Muscle layer of duodenum (tissue), 2 donors: ENCODE measurements around the gene NDUFC1.

Experiments
- H3K27ac ChIP-seq: one replicate; pipeline ENCODE4 v1.7.0; 2013; ENCODE audit warnings: mild to moderate bottlenecking, low read length
- H3K27me3 ChIP-seq: one replicate; pipeline ENCODE4 v1.7.0; 2013; ENCODE audit warnings: low read depth, mild to moderate bottlenecking, control low read depth, low read length
- H3K36me3 ChIP-seq, 2 donors: one replicate each; pipeline ENCODE4 v1.7.0; 2013; ENCODE audit warnings: low read length in 2 of 2, control low read depth in 1 of 2, mild to moderate bottlenecking in 1 of 2; ENCODE audit not compliant: insufficient read depth in 2 of 2, control insufficient read depth in 1 of 2
- H3K4me1 ChIP-seq, 2 donors: one replicate each; pipeline ENCODE4 v1.7.0; 2013; ENCODE audit warnings: low read length in 2 of 2, mild to moderate bottlenecking in 2 of 2, control low read depth in 1 of 2, moderate library complexity in 1 of 2; ENCODE audit not compliant: insufficient read depth in 2 of 2, control insufficient read depth in 1 of 2
- H3K4me3 ChIP-seq, 2 donors: one replicate each; pipeline ENCODE4 v1.7.0; 2013; ENCODE audit warnings: low read length in 2 of 2, low read depth in 1 of 2, mild to moderate bottlenecking in 1 of 2
- H3K9me3 ChIP-seq, 2 donors: one replicate each; pipeline ENCODE4 v1.7.0; 2013; ENCODE audit warnings: low read length in 2 of 2, control low read depth in 1 of 2, mild to moderate bottlenecking in 1 of 2; ENCODE audit not compliant: control insufficient read depth in 1 of 2
- donor health status: healthy.

The NDUFC1 gene

DNA sequence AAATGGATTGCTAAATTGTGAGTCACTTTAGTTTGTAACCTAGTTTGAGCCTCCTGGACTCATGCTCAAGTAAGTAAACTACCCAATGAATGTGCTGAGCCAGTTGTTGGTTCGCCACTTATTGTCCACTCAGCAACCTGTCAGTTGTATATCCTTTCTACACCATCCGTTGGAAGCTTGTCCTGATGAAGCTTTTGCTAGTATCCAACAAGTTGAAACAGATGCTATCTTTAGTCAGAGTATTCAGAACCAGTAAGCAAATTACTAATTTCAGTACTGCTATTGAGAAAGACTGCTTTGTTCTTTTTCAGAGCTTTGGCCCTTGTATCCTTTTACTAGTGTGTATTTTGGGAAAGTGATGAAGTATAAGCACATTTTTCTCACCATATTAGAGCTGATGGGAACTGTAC is 5.3 kb downstream of the NDUFC1 start:
- Histone ChIP-seq H3K4me1 (peaks cover 3 to 23% of the 10 kb centered on the region in 2 donors), H3K27me3 (no peaks in the 10 kb centered on the region), H3K36me3 (peaks cover 9% of the 10 kb centered on the region in 2 donors), H3K9me3 (no peaks in the 10 kb centered on the region), H3K27ac (no peak overlapping the region), H3K4me3 (no peak overlapping the region)

GRCh38 chr4:139295942-139296299 is 6.4 kb downstream of the NDUFC1 start:
- no peaks in the 10 kb centered on the region for H3K27me3 ChIP-seq
- peaks cover 3 to 23% of the 10 kb centered on the region in 2 donors for H3K4me1 ChIP-seq
- H3K4me3 ChIP-seq = peak overlapping the region; percentile 34 to 94
- H3K9me3 ChIP-seq = no peaks in the 10 kb centered on the region
- H3K27ac ChIP-seq = peak overlapping the region; percentile 98
- peaks cover 14 to 15% of the 10 kb centered on the region in 2 donors for H3K36me3 ChIP-seq

DNA sequence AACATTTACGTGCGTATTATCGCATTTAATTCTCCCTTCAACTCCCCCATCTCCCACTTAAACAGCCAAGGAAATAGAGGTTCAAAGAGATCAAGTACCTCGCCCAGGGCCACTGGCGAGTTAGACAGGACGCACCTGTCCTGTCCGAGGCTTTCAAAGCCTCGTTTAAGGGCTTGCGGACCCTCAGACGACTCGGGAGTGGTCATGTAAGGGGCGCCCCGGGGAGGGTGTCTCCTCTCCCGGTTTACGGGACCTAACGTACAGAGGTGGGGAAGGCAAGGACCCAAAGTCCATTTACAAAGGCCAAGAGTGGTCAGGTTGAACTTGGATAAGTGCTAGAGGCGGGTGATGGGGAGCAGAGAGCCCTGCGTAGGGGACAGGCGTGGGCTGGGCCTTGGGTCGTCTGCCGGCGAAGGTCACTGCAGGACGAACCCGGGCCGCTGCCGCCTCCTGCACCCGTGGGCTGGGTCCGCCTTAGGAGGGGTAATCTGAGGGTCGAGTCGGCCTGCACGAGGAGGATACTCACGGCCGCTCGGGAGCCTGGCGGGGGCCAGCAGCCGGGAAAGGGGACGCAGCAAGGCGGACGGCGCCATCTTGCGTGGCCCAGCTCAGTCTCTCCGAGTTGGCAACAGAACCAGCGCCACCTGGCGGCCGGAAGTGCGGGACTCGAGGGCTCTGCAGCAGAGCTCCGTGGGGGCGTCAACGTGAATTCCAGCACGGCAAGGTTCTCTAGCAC is 6.9 kb downstream of the NDUFC1 start:
- no peaks in the 10 kb centered on the region for H3K27me3 ChIP-seq
- no peaks in the 10 kb centered on the region for H3K9me3 ChIP-seq
- peaks cover 12 to 15% of the 10 kb centered on the region in 2 donors for H3K36me3 ChIP-seq
- peak overlapping the region; percentile 94 to 98 for H3K4me3 ChIP-seq
- H3K27ac ChIP-seq = peak overlapping the region; percentile 98
- peaks cover 3 to 23% of the 10 kb centered on the region in 2 donors for H3K4me1 ChIP-seq

DNA sequence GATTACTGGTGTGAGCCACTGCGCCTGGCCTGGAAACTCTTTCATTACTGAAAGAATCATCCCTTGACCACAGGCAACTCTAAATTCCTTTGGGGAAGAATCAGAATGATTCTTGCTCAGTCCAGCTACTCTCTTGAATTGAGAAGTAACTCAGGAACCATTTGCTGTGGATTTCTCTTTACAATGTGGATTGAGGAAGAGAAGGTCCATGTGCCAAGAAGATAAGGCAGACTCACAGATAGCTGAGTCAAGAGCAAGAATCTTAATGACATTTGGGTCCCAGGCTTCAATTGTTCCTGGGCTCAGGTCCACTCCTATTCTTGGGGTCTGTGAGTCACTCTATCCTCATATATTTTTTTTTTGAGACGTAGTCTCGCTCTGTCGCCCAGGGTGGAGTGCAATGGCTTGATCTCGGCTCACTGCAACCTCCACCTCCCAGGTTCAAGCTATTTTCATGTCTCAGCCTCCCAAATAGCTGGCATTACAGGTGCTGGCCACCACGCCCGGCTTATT is 16.0 kb downstream of the NDUFC1 start:
- peaks cover 0 to 19% of the 10 kb centered on the region in 2 donors for H3K36me3 ChIP-seq

DNA sequence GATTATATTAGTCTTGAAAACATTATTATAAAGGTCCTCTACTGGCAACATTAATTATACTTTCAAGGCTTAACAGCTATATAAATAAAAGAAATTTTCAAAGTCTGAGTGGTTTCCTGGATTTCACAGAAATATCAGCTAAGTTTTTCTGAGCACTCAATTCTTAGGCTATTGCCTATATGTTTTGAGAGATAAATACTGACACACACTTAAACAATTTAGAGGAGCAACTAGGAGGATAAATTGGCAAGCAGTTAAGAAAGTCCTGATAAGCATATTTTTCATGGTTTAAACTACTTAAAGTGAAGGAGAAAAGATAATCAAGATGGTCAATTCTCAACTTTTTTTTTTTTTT is 19.6 kb downstream of the NDUFC1 start:
- no peaks in the 10 kb centered on the region for H3K9me3 ChIP-seq
- no peak overlapping the region for H3K27ac ChIP-seq
- peaks cover 11% of the 10 kb centered on the region for H3K27me3 ChIP-seq
- peaks cover 0 to 5% of the 10 kb centered on the region in 2 donors for H3K36me3 ChIP-seq
- peaks cover 0 to 8% of the 10 kb centered on the region in 2 donors for H3K4me1 ChIP-seq
- H3K4me3 ChIP-seq = no peak overlapping the region

More for the DNA sequence above, 16.0 kb downstream of the NDUFC1 start:
- H3K27me3 ChIP-seq = no peaks in the 10 kb centered on the region
- no peaks in the 10 kb centered on the region for H3K4me1 ChIP-seq
- H3K27ac ChIP-seq = no peak overlapping the region
- H3K4me3 ChIP-seq = no peak overlapping the region
- H3K9me3 ChIP-seq = no peaks in the 10 kb centered on the region

GRCh38 chr4:139282065-139282720 is 20.1 kb downstream of the NDUFC1 start:
- Histone ChIP-seq H3K4me3 (no peak overlapping the region), H3K36me3 (peaks cover 0 to 5% of the 10 kb centered on the region in 2 donors), H3K9me3 (no peaks in the 10 kb centered on the region), H3K27me3 (peaks cover 11% of the 10 kb centered on the region), H3K27ac (no peak overlapping the region), H3K4me1 (peaks cover 0 to 8% of the 10 kb centered on the region in 2 donors)

DNA sequence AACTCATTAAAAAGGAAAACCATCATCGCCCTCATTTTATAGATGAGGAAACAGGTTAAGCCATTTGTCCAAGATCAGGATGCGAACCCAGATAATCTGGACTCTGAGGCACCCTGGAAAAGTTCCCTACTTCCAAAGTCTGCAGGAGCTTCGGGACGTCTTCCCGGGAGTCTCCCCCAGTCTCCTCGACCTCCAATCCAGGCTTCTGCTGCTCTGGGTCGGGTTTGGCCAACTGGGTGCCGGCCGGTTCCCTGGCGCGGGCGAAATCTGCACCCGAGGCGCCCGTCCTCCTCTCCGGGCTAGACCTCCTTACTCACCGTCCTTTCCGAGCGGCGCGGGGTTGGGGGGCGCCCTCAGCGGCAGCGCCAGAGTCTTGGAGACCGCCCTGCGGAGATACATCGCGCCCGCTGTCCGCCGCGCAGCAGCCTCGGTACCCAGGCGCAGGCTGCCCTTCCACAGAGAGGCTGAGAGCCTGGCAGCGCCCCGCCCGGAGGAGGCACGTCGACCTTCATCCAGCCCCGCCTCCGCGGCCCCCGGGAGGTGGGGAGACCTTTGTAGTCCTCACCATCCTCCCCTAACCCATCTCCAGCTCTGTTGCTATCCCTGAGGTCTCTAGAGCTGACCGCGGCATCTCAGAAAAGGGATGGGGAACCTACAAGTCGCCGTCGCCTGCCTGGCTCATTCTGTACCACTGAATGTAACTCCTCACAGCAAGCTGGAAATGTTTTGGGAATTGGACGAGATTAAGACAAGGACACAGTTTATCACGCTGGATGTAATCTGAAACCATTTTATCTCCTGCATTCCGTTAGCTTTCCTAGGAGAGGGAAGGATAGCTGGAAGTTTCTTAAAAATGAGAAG is 22.3 kb downstream of the NDUFC1 start, which contains the start of gene MGARP:
MGARP (minus strand) TSS at position 466 of the 861 bp plus-strand sequence; CDS start at position 399, 67 bp downstream.
- H3K27ac ChIP-seq = no peak within 1 kb of the TSS

DNA sequence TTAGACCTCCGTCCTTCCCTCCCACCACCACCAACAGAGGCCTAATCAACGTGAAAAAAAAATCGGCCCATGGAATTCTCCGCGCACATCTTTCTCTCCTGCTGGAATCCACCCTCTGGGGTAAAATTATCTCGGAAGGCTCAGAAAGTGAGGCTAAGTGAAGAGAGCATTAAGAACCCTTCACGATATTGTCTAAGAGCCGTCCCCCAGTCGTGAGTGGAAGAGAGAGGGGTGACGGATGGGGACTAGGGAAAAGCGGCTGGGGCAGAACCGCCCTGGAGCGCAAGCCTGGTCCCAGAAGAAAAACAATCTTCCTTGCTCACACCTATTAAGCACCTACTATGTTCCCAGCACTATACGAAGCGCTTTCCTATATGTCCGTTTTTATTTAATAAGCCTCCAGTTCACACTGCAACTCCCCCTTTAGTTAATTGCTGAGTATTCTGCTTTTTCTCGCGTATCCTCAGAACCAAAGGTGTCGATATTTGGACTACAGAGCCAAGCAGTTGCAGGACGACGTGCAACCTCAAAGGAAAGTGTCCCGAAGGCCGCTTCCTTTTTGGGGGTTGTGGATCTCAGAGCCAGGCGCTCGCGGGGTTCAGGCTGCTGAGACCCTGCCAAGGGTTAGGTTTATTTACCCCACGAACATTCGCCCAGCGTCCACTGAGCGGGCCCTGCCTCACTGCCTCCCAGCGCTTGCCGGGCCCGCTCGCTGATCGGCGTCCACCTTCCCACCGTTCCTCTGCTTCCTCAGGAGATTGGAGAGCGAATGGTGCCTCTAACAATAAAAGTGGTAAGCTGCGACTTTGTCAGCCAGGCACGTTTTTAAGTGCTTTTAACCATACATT is 23.1 kb downstream of the NDUFC1 start:
- H3K27me3 ChIP-seq = peaks cover 11% of the 10 kb centered on the region
- peaks cover 0 to 8% of the 10 kb centered on the region in 2 donors for H3K4me1 ChIP-seq

More for the DNA sequence above, 22.3 kb downstream of the NDUFC1 start, which contains the start of gene MGARP:
- Histone ChIP-seq H3K9me3 (no peaks in the 10 kb centered on the region), H3K27me3 (peaks cover 11% of the 10 kb centered on the region), H3K4me1 (peaks cover 0 to 8% of the 10 kb centered on the region in 2 donors), H3K4me3 (peak within 1 kb of the TSS; percentile 58 to 67), H3K36me3 (no peaks in the 10 kb centered on the region)

DNA sequence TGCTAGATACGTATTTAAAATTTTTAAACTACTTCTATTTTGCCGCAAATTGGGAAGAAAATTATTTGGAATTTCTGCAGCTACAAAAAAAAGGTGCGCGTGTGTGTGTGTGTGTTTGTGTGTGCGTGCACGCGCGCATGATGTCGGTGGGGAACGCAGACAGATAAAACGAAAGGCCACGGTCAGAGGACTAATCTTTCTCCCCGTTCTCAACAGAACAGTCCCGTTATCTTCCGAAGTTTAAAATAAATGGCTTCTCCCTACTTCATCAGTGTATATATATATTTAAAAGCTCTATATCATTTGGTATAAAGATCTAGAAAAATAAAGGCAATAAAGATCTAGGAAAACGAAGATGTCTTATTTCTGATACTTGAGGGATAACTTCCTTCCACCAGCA is 23.8 kb downstream of the NDUFC1 start:
- Histone ChIP-seq H3K27me3 (peaks cover 11% of the 10 kb centered on the region), H3K4me1 (peaks cover 0 to 8% of the 10 kb centered on the region in 2 donors), H3K27ac (no peak overlapping the region), H3K4me3 (peak overlapping the region in 1 of 2 donors; percentile 58), H3K9me3 (no peaks in the 10 kb centered on the region), H3K36me3 (no peaks in the 10 kb centered on the region)

More for the DNA sequence above, 23.1 kb downstream of the NDUFC1 start:
- Histone ChIP-seq H3K9me3 (no peaks in the 10 kb centered on the region), H3K27ac (no peak overlapping the region), H3K36me3 (no peaks in the 10 kb centered on the region), H3K4me3 (peak overlapping the region; percentile 58 to 67)

- Histone ChIP-seq H3K36me3 (no peaks in the 10 kb centered on the region), H3K27ac (no peak overlapping the region), H3K27me3 (peaks cover 11% of the 10 kb centered on the region)
Observed at GRCh38 chr4:139275281-139275735, 27.0 kb downstream of the NDUFC1 start.

More at GRCh38 chr4:139275281-139275735, 27.0 kb downstream of the NDUFC1 start:
- H3K4me3 ChIP-seq = no peak overlapping the region
- no peaks in the 10 kb centered on the region for H3K9me3 ChIP-seq
- H3K4me1 ChIP-seq = peaks cover 0 to 8% of the 10 kb centered on the region in 2 donors
